Gastroesophageal sphincter (tissue), 4 donors: ENCODE data around the gene TET3. TPM values are rescaled to one million over a fixed set of nuclear protein-coding genes. Genes with fewer than 3 reads are reported as not detected.

Experiments
- ATAC-seq: fragments of 150-250 bp; one replicate; pipeline ENCODE4 v1.9.1; 2016; ENCODE audit warnings: mild to moderate bottlenecking, moderate library complexity
- H3K27ac ChIP-seq, 4 donors: fragments of 200-600 bp; sonication (generic) in 3 of 4; 1 replicate in 3 of 4; 2 replicates in 1 of 4; pipeline ENCODE4 v1.5.1; 2016 to 2019
- H3K27me3 ChIP-seq: fragments of 200-600 bp; sonication (generic); one replicate; pipeline ENCODE4 v1.5.1; 2019
- H3K36me3 ChIP-seq, 2 donors: fragments of 200-600 bp; sonication (generic); one replicate each; pipeline ENCODE4 v1.5.1; 2019; ENCODE audit warnings: control low read depth in 1 of 2
- H3K4me1 ChIP-seq, 3 donors: fragments of 200-600 bp; sonication (generic); 1 replicate in 2 of 3; 2 replicates in 1 of 3; pipeline ENCODE4 v1.5.1; 2016 to 2019; ENCODE audit warnings: control low read depth in 2 of 3
- H3K4me3 ChIP-seq, 2 donors: fragments of 200-600 bp; sonication (generic); one replicate each; pipeline ENCODE4 v1.5.1; 2019; ENCODE audit warnings: mild to moderate bottlenecking in 1 of 2, moderate library complexity in 1 of 2
- H3K9me3 ChIP-seq, 3 donors: fragments of 200-600 bp; sonication (generic); one replicate each; pipeline ENCODE4 v1.5.1; 2017 to 2019; ENCODE audit warnings: control low read depth in 2 of 3
- CTCF ChIP-seq, 4 experiments: fragments of 200-600 bp in 2 of 4; fragments of 450-650 bp in 2 of 4; sonication (generic) in 1 of 4; IDR thresholded peaks; one replicate each; pipeline ENCODE4 v1.5.1; 2017 to 2019; ENCODE audit warnings: antibody characterized with exemption in 4 of 4, mild to moderate bottlenecking in 2 of 4, moderate library complexity in 2 of 4
- EP300 ChIP-seq: sonication (generic); formaldehyde crosslinking; IDR thresholded peaks from one replicate; pipeline ENCODE4 v1.6.1; 2017; ENCODE audit warnings: antibody characterized with exemption, mild to moderate bottlenecking
- POLR2A ChIP-seq, 2 donors: fragments of 450-650 bp; IDR thresholded peaks; one replicate each; pipeline ENCODE4 v1.6.1; 2017; ENCODE audit warnings: antibody characterized with exemption in 2 of 2, mild to moderate bottlenecking in 2 of 2, moderate library complexity in 1 of 2
- POLR2AphosphoS5 ChIP-seq: sonication (generic); formaldehyde crosslinking; IDR thresholded peaks from one replicate; pipeline ENCODE4 v1.6.1; 2017; ENCODE audit warnings: antibody characterized with exemption
- WGBS, 2 donors: methylation state at CpG; one replicate each; pipeline ENCODE4 v1.1.5; 2018; ENCODE audit warnings: low coverage in 1 of 2; 5-methylcytosine and 5-hydroxymethylcytosine counted together
- total RNA-seq, 4 donors: library from RNA; depleted of rRNA; stranded (reverse); fragments of >200 nt; gene quantifications; one replicate each; pipeline ENCODE4 v1.1.0, GENCODE V29; 2016

The TET3 gene
- total RNA-seq, 4 donors from 2014 or later = 3.3 to 8.9 (median 5.8) TPM

GRCh38 chr2:73962798-73963197 is 21.9 kb upstream of the TET3 start:
- Histone ChIP-seq H3K4me3 (no peak overlapping the region), H3K9me3 (peaks cover 0 to 4% (median 0%) of the 10 kb centered on the region in 3 donors), H3K4me1 (no peaks in the 10 kb centered on the region), H3K27ac (no peak overlapping the region), H3K27me3 (no peaks in the 10 kb centered on the region), H3K36me3 (peaks cover 0 to 33% of the 10 kb centered on the region in 2 donors)
- TF ChIP-seq EP300 (no peak), POLR2A (IDR thresholded peaks at IDR 0.05) (no peak), POLR2AphosphoS5 (no peak), CTCF (IDR thresholded peaks at IDR 0.05) (no peak)
- no peak for ATAC-seq
- 59 to 73% methylated on average over 3 to 5 of the region's 5 CpGs for WGBS, 2 donors

GRCh38 chr2:73963385-73964120 is 21.2 kb upstream of the TET3 start:
- Histone ChIP-seq H3K4me1 (no peaks in the 10 kb centered on the region), H3K36me3 (peaks cover 0 to 25% of the 10 kb centered on the region in 2 donors), H3K9me3 (peaks cover 0 to 4% (median 0%) of the 10 kb centered on the region in 3 donors), H3K4me3 (no peak overlapping the region), H3K27me3 (no peaks in the 10 kb centered on the region), H3K27ac (no peak overlapping the region)
- no peak for ATAC-seq
- 81 to 90% methylated on average over 9 to 13 of the region's 13 CpGs for WGBS, 2 donors
- TF ChIP-seq POLR2AphosphoS5 = no peak
- no peak for TF ChIP-seq CTCF (IDR thresholded peaks at IDR 0.05)
- TF ChIP-seq EP300 = no peak
- TF ChIP-seq POLR2A (IDR thresholded peaks at IDR 0.05) = no peak

GRCh38 chr2:73964223-73964622 is 20.5 kb upstream of the TET3 start:
- H3K9me3 ChIP-seq = peaks cover 0 to 4% (median 0%) of the 10 kb centered on the region in 3 donors
- H3K27ac ChIP-seq = no peak overlapping the region
- 80 to 92% methylated on average over 2 of the region's 2 CpGs for WGBS, 2 donors
- ATAC-seq = no peak
- H3K36me3 ChIP-seq = peaks cover 0 to 19% of the 10 kb centered on the region in 2 donors
- no peaks in the 10 kb centered on the region for H3K4me1 ChIP-seq
- TF ChIP-seq EP300 = no peak
- TF ChIP-seq POLR2AphosphoS5 = no peak
- no peak for TF ChIP-seq POLR2A (IDR thresholded peaks at IDR 0.05)
- no peak for TF ChIP-seq CTCF (IDR thresholded peaks at IDR 0.05)
- H3K4me3 ChIP-seq = no peak overlapping the region
- H3K27me3 ChIP-seq = no peaks in the 10 kb centered on the region

- Histone ChIP-seq H3K4me1 (peaks cover 0 to 2% (median 0%) of the 10 kb centered on the region in 3 donors), H3K27ac (no peak overlapping the region), H3K9me3 (peaks cover 0 to 4% (median 0%) of the 10 kb centered on the region in 3 donors), H3K36me3 (peaks cover 0 to 10% of the 10 kb centered on the region in 2 donors), H3K27me3 (no peaks in the 10 kb centered on the region), H3K4me3 (no peak overlapping the region)
- no peak for TF ChIP-seq POLR2A (IDR thresholded peaks at IDR 0.05)
- no peak for TF ChIP-seq EP300
- no peak for TF ChIP-seq POLR2AphosphoS5
- no peak for TF ChIP-seq CTCF (IDR thresholded peaks at IDR 0.05)
- 87 to 94% methylated on average over 3 of the region's 3 CpGs for WGBS, 2 donors
- no peak for ATAC-seq
Observed at GRCh38 chr2:73965053-73965452, 19.7 kb upstream of the TET3 start.
